Superior temporal gyrus (tissue), 1 donor: ENCODE data around the gene STRBP.
"Not testable (repeated sequence)": the region's sequence is repeated elsewhere in the genome, so short reads cannot be mapped to it uniquely, and the experiment has no call there.

ENCODE experiments used
- DNase-seq: peaks from one replicate; pipeline ENCODE4 v3.0.0-alpha.2; 2016; ENCODE audit errors: extremely low spot score

Gene STRBP

DNA sequence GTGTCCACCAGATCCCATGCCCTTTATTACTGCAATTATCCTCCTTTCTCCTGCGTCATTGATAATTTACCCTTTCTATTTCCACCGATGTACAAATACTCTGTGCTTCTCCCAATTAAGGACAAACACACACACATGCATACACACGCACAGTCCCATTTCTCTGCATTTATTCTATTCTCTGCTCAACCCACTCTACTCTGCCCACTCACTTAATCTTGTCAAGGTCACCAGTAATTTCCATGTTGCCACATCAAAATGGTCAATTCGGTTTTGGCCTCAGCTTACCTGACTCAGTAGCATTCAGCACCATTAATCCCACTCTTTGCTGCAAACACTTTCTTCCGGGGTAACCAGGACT lies 14.6 kb upstream of the STRBP start:
- DNase-seq = no peak

- no peak for DNase-seq
Observed at GRCh38 chr9:123282362-123283047, 14.1 kb upstream of the STRBP start.

- no peak for DNase-seq
Observed at GRCh38 chr9:123281659-123282350, 13.4 kb upstream of the STRBP start.

- not testable (repeated sequence) for DNase-seq
Observed at GRCh38 chr9:123278879-123279493, 10.6 kb upstream of the STRBP start.

DNA sequence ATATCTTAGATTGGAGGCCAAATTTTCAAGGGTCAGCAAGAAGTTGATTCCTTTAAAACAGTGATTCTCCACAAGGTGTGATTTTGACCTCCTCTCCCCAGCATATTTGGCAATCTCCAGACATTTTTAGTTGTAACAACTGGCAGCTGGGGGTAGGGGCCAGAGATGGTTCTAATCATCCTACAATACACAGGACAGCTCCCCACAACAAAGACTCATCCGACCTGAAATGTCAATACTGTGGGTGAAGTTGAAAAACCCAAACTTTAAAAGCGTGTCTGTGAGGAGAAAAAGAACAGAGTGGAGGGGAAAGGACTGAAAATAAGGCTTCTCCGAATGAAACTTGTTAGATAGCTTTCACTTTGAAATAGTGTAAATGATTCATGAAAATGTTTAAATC lies 10.0 kb upstream of the STRBP start:
- no peak for DNase-seq

- no peak for DNase-seq
Observed at GRCh38 chr9:123276551-123276950, 8.2 kb upstream of the STRBP start.

- not testable (repeated sequence) for DNase-seq
Observed at GRCh38 chr9:123271133-123271532, 2.7 kb upstream of the STRBP start.

DNA sequence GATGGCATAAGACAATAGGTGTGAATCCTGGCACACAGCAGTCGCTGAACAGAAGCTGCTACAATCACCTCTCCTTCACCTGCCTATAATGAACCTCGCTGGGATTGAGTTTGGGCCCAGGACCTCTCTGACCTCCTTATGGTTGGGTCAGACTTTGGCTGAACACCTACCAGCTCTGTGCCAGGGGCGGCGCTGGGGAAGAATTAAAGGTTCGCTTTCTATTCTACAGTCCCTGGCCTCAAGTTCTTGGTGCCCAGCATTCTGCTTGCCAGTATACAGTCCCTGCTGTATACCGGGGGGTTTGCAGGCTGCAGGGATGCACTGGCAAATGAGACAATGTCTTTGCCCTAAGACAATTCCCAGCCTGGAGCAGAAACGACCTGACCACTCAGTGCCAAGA lies 895 bp upstream of the STRBP start:
- DNase-seq = no peak

DNA sequence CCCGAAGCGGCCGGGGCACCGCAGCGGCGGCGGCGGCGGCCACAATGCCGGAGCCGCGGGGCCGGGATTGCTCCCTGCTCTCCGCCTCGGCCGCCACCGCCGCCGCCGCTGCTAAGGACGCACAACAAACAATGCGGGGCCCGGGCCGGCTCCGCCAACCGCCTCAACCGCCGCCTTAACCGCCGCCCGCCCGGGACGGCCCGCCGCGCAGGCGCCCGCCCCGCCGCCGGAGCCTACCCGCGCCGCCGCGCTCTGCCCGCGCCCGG lies 254 bp downstream of the STRBP start:
- DNase-seq = no peak

GRCh38 chr9:123267481-123268198 lies 746 bp downstream of the STRBP start:
- no peak for DNase-seq

- DNase-seq = no peak
Observed at GRCh38 chr9:123266655-123267399, 1.6 kb downstream of the STRBP start.

DNA sequence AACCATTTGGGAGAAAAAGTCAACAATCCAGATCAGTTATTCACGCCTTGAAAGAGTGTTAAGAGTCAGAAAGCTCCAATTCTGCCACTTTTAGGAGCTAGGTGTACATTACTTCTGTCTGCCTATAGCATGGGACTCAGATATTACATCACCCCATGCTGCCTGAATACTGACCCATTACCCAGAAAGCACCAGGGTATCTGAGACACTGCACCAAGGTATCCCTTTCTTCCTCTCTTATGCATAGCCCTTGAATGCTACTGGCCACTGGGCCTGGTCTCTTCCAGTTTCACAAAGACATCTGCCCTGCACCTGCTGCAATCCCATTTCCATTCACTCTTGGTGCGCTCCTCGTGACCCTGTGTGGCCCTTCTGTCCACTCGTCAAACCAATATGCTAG lies 2.6 kb downstream of the STRBP start:
- DNase-seq = no peak

GRCh38 chr9:123263227-123263626 lies 5.2 kb downstream of the STRBP start:
- no peak for DNase-seq

DNA sequence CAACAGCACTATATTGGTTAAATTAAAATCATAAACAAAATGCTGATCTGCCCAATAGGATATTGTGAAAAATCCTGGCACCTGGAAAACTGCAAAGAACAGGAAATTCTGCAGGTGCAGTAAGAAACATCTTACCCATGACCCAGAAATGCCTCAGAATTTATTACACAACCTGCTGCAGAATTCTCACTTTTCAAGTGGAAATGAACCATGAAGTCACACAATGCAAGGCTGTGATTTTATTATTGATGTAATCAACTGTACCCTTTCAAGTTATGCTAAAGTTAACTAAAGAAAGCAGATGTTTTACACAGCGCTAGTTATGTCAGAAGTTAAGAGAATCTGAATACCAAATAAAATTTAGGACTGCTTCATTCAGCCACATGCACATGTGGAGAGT lies 6.0 kb downstream of the STRBP start:
- DNase-seq = no peak

- DNase-seq = no peak
Observed at GRCh38 chr9:123261006-123261677, 7.2 kb downstream of the STRBP start.

DNA sequence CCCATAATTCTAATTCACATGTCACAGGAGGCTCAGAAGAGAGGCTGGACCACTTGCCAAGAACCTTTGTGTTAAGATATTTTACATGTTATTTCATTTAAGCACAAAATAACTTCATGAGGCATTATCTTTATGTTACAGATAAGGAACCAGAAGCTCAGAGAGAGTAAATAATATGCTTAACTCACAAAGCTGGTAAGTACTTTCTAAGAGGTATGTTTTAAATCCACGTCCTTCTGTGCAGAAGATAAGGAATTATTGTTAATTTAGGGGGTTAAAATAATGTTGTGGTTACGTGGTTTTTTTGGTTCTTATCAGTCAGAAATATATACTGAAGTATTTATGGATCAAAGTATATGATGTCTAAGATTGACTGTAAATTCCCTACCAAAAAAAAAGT lies 8.0 kb downstream of the STRBP start:
- no peak for DNase-seq

- no peak for DNase-seq
Observed at GRCh38 chr9:123257276-123257675, 11.1 kb downstream of the STRBP start.

GRCh38 chr9:123255718-123256117 lies 12.7 kb downstream of the STRBP start:
- DNase-seq = no peak

GRCh38 chr9:123253204-123253603 lies 15.2 kb downstream of the STRBP start:
- no peak for DNase-seq

DNA sequence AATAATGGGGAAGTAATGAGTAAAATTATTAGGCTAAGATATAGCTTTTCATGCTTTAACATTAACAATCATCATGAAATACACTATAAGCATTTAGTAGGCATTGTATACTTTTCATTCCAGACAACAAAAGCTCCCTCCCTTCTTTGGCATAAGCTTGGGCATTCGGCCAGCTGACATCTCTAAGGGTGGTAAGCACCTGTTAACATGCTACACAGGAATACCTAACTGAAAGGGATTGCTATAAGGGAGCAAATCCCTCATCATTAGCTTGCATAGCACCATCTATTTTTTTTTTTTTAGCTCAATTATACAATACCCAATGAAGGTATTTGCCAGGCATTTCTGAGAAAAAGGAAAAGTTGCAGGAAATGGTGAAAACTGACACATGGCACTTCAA lies 16.6 kb downstream of the STRBP start:
- no peak for DNase-seq

DNA sequence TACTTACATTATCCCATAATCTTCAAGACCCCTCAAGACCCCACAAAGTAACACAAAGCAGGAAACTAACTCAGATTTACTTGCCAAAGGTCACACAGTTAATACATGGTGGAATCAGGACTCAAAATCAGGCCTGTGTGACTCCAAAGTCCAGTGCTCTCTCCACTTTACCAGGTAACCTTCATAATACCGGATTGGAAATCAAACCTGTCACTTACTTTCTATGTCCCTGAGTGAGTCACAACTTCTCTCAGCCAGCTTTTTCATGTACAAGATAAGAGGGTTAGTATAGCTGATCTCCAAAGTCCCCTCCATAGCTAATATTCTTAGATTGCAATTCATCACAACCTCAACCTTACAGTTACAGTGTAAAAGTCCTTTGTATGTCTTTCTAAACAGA lies 17.1 kb downstream of the STRBP start:
- no peak for DNase-seq

- no peak for DNase-seq
Observed at GRCh38 chr9:123250504-123250903, 17.9 kb downstream of the STRBP start.
